HCEC 1CT (cell line): ENCODE data around the gene MMP24.
"Not testable (repeated sequence)": the region's sequence is repeated elsewhere in the genome, so short reads cannot be mapped to it uniquely, and the experiment has no call there.

ENCODE experiments used
- DNase-seq: peaks from one replicate; pipeline ENCODE4 v3.0.0-alpha.2; 2017

MMP24 gene

DNA sequence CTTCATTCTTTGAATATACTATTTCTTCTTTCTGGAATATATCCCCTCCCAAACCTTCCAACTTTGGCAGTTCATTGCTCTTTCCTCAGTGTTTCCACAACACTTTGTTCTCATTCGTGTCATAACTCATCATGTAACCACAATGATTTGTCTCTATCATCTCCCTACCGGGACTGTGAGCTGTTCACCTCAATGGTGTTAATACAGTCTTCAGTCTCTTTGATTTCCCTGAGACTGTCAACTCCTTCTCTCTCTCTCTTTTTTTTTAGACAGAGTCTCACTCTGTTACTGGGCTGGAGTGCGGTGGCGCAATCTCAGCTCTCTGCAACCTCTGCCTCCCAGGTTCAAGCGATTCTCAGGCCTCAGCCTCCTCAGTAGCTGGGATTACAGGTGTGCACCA is 2.5 kb upstream of the MMP24 start:
- no peak for DNase-seq

DNA sequence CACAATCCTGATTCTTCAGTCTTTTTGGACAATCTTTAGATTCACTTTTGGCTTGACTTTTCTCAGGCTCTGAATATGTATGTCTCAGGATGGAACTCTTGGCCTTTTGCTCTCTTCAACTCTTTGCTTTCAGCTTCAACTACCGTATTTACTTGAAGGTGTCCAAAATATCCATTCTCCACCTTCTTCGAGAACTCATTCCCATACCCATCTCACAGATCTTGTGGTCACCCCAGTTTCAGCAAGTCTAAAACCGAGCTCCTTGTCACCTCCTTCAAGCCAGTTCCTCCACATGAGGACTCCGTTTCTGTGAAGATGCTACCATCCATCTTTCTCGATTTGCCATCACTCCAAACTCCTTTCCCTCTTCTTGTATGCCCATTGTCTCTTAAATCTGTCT is 2.0 kb upstream of the MMP24 start:
- no peak for DNase-seq

DNA sequence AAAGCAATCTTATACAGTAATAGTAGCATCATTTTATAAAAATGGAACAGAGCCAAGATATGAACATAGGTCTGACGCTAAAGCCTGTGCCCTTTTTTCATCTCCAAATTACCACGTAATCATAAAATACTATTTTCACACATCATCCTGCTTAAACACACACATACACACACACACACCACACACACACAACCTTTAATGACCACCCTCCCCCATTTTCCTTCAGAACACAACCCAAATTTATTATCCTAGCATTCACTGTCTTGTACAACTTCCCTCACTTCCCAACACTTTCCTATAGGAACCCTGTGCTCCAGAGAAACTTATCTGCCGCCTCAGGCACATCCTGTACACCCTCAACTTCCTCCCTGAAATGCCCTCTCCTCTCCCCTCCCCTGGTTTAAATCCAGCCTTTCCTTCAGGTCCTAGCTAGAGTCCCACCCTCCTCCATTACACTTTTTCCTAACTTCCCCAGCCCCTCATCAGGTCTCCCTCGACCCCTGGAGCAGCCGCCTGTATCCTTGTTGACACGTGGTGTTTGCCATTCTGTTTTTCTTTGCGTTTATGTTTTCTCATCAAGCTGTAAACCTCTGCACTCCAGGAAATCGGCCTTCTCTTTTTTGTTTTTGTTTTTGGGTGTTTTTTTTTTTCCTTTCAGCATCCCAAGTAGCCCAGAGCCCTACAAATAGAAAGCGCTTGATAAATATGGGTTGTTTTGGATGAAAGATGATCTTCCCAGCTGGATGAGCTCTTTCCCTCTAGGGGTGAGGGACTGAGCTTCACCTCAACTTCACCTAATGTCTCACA is 968 bp upstream of the MMP24 start:
- no peak for DNase-seq

DNA sequence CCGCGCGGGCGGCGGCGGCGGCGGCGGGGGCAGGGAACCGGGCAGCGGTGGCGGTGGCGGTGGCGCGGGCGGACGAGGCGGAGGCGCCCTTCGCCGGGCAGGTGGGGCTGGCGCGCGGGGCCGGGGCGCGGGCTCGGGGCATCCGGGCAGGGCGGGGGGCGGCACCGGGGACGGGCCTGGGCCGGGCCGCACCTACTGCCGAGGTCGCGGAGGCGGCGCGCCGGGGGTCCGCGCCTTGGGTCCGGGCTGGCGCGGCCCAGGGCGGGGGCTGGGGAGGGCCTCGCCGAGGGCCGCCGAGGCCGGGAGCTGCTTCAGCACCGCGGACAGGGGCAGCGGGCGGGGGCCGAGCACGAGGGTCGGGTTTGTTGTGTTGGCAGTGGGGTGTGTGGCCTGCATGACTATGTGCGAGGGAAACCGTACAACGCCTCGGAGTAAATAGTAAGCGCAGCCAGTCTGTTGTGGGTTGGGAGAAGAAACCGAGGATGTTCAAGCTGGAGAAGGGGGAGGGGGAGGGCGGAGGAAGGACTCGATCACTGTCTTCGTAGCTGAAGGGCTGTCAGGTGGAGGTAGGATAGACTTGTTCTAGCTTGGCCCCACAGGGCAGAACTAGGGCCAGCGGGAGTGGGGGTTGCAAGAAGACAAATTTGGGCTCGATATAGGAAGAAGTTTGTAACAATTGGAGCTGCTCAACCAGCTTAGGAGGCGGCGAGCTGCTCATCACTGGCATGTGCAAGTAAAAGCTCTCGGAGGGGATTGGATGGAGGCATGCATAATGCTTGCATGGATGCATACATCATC is 593 bp downstream of the MMP24 start:
- peak; percentile 17 for DNase-seq

DNA sequence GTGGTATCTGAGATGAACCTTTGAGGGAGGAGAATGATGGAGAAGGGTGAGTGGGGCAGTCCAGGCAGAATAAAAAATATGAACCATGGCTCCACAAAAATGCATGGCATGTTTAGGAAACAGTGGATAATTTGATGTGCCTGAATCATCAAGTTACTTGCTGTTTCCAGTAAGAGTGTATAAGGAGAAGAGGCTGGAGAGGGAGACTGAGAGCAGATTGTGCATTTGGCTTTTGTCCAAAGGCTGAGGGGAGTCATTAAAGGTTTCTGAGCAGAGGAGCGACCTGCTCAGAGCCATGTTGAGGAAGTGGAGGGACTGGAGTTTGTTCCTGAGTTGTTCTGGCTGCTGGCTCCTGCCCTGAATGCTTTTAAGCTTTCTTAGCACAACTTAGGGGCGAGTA is 6.1 kb downstream of the MMP24 start:
- peak; percentile 37 for DNase-seq

DNA sequence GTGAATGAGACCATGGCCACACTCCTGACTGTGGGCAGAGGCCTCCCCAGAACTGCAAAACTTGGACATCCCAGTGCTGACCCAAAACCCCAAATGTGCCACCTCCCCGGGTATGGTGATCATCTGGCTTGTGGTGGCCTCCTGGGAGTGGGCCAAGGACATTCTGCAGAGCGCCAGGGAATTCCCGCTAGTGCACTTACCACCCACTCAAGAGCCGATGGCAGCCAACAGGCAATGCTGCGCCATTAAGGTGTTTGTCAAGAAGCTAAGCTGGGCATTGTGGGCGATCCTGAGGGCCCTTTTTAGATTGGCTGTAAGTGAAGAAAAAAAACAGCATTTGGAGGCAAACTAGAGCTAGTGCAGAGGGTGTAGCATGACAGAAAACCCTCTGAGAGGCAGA is 9.4 kb downstream of the MMP24 start:
- DNase-seq = no peak

DNA sequence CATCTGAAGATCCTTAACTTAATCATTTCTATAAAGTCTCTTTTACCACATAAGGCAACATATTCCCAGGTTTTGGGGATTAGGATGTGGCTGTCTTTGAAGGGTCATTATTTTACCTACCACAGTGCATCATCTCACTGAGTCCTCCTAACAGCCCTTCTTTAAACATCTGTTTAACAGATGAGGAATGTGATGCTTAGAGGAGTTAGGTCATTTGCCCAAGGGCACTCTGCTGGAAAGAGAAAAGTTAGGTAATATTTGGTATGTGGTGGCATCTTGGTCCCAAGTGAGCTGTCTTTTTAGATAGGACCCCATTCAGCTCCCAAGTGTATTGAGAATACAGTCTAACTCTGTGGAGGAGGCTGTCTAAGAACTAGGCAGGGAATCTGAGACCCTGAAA is 11.0 kb downstream of the MMP24 start:
- peak; percentile 23 for DNase-seq

DNA sequence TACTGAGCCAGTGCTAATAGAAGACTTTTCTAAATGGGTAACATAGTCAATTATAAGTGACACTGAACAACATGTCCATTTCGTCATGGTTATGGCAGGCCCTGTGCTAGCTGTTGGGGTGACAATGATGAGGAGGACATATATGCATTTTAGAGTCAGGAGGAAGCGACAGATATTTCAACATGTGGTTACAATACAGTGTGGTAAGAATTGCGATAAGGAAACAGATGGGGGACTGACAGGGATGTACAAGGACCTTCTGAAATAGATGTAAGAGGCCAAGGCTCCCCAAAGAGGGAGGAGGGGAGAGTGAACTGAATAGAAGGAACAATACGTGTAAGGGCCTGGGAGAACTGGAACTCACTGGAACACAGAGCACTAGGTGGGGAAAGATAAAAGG is 11.7 kb downstream of the MMP24 start:
- no peak for DNase-seq

DNA sequence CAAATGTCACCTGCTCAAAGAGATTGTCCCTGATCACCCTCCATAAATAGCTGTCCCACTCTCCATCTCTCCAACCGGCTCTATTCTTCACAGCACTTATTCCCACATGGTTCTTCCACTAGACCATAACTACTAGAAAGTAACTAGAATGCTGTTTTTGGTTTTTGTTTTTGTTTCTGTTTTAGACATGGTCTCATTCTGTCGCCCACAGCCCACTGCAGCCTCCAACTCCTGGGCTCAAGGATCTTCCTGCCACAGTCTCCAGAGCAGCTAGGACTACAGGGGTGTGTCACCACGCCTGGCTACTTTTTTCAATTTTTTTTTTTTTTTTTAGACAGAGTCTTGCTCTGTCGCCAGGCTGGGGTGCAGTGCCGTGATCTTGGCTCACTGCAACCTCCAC is 12.2 kb downstream of the MMP24 start:
- DNase-seq = no peak

DNA sequence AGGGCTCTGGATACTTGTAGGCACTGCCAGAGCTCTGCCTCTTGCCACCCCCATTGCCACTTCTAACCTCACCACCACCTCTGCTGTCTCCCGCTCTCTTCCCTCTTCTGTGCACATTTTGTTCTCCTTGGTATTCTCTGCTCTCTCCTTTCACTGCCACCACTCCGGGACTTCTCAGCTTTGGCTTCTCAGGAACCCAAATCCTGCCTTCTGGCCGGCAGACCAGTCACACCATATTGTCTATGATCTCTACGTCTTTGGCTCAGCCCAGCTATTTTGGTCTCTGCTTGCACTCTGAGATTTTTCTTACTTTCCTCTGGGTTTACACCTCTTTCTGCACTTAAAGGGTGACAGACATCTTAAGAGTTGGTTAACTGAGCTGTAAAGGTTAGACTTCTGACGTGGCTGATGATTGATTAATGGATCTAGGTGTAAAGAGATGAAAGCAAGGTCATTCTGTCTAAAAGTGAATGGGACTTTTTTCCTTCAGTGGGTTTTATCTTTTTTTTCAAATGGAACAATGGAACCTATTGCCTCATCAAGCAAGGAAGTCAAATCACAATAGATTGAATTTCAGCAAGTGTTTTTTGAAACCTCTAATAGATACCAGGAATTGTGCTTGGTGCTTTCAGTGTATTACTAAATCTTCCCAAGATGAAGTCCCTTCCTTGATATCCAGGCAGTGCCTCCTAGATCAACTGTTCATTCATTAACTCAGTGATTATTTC is 13.8 kb downstream of the MMP24 start:
- DNase-seq = no peak

DNA sequence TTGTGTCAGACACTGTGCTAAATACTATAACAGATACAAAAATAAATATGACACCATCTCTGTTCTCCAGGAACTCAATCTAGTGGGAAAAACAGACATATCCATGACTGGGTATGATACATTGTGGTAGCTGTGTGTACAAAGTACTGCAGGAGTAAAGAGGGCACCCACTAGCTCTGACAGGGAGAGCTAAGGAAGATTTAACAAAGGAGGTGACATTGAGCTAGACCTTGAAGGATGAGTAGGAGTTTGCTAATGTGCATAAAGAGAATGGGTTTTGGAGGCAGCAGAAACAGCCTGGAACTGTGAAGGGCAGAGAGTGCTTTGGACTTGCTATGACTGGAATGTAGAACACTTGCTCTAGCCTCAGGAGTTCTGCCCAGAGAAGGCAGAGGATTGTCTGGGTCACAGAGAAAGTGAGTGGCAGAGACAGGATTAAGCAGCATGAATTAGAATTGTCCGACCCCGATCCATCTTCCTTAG is 14.4 kb downstream of the MMP24 start:
- DNase-seq = no peak

DNA sequence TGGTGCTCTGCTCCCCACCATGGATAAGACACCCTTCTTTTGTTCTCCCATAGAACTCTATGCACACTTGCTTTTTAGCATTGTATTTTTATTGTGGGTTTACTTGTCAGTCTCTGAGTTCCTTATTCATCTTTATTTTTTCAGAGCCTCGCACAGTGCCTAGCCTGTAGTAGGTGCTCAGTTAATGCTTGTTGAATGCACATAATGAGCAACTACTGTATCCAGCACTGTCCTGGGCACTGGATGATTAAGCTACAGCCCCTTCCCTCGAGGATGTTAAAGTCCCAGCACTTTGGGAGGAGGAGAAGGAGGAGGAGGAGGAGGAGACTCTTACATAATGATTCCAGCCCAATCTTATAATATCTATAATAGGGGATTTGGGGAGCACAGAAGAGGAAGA is 16.8 kb downstream of the MMP24 start:
- DNase-seq = no peak

DNA sequence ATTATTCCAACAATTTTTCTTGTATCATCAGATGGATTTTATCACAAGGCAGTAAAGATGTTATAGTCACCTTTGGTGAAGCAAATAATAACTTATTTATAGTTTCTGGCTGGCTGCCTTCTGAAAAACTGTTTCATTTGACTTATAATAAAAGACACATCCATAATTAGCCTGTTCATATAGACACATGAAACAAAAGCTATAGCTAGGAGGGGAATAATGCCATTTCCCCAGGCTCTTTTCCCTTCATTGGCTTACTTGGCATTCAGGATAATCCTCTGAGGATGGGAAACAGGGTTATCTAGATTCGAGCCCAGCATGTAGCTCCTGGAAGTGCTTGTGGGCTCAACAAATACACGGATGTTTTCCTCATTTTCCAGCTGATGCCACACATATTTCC is 17.5 kb downstream of the MMP24 start:
- DNase-seq = no peak

DNA sequence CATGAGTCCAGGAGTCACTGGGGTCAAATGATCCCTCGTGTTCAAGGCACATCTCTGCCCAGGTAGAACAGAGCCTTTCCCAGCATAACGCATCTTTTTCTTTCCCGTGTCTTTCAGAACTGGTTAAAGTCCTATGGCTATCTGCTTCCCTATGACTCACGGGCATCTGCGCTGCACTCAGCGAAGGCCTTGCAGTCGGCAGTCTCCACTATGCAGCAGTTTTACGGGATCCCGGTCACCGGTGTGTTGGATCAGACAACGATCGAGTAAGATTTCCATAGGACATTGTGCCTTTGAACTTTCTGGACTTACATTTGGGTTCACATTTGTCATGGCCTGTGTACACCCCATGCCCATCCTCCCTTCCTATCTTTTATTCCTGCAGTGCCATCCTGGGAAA is 20.2 kb downstream of the MMP24 start:
- no peak for DNase-seq

DNA sequence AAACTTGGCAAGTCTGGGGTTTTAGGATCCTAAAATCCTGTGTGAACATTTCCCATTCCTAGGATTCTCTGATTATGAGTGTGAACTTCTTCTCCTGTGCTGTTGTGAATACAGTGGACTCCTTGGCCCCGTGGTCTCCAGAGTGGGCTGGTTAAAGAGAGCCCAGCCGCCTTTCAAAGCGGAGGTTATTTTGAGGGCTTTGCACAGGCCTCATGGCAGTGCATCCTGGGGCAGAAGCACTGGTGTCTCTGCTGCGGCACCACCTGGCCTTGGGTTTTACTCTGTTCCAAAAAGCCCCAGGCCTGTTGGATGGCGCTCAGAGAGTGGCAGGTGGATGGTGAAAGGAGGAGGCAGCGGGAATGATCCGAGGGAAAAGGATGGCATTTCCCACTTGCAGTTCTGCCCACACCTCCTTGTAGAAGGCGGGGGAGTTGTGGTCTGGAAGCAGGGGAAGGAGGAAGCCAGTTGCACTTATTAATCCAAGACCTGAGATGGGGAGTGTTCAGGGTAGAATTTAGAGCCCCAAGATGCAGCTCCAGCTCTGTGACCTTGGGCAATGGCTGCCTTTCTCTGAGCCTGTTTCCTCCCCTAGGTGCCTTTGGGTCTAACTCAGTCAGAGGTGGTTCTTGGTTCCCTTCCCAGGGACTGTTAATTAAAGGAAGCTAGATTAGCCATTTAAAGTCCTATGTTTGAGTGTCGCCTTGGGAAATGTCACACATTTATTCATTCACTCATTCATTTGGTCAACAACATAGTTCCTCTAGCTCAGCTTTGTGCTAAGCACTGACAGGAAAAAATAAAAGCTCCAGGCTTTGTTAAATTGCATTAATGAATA is 22.4 kb downstream of the MMP24 start:
- DNase-seq = no peak

DNA sequence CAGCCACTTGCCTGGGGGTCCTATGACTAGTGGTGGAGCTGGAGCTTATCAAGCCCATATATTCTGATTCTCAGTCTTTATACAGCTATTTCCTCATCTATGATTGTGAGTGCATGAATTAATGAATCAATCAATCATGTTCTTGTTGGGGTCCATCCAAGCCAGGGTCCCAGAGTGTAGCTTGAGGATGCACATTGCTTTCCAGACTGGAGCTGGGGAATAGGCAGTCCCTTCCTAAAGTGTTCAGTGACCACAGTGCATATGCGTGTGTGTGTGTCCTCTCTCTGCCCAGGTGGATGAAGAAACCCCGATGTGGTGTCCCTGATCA is 25.1 kb downstream of the MMP24 start:
- no peak for DNase-seq

DNA sequence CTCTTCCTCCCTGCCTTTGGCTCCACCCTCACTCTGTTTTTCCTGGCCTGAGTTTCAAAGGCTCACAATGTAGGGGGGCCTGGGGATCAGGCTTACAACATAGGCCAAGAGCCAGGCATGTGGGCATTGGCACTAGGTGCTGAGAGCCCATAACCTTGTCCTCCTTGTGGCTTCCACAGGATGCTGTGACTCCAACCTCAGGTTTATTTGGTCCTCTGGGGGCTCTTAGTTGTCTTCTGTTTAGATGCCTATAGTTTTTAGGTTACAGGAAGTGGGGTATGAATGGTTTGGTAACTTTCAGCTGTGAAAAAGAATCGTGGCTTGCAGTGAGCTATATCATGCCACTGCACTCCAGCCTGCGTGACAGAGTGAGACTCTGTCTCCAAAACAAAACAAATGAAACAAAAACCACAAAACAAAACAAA is 25.6 kb downstream of the MMP24 start:
- no peak for DNase-seq

DNA sequence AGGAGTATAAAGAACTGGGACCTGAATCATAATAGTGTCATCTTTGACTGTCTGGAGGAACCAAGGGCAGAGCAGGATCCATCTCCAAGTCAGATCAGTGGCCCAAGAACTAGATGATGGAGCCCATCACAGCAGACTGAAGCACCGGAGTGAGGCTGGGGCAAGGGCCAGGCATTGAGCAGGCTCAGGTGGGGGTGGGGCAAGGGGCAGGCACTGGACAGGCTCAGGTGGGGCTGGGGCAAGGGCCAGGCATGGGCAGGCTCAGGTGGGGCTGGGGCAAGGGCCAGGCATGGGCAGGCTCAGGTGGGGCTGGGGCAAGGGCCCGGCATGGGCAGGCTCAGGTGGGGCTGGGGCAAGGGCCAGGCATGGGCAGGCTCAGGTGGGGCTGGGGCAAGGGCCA is 26.1 kb downstream of the MMP24 start:
- not testable (repeated sequence) for DNase-seq

DNA sequence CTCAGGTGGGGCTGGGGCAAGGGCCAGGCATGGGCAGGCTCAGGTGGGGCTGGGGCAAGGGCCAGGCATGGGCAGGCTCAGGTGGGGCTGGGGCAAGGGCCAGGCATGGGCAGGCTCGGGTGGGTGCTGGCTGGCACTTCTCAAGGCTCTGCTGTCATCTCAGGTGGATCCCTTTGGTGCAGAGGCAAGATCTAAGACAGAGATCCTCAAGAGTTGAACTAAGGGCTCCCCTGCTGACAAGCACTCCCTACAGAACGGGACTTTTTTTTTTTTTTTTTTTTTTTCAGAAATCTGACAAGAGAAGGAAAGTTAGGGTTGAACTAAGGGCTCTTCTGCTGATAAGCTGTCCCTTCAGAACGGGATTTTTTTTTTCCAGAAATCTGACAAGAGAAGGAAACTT is 26.5 kb downstream of the MMP24 start:
- no peak for DNase-seq

DNA sequence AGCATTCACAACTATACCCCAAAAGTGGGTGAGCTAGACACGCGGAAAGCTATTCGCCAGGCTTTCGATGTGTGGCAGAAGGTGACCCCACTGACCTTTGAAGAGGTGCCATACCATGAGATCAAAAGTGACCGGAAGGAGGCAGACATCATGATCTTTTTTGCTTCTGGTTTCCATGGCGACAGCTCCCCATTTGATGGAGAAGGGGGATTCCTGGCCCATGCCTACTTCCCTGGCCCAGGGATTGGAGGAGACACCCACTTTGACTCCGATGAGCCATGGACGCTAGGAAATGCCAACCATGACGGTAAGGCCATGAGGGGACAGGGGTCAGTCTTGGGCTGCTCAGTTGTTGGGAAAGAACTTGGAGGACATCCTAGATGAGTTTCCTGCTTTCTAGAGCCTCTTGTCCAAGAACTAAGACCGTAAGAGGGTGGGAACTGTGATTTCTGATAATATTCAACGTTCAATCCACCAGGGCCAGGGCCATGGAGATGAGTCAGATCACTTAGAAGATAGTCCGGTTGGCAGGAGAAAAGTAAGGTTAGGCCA is 28.0 kb downstream of the MMP24 start:
- DNase-seq = no peak

DNA sequence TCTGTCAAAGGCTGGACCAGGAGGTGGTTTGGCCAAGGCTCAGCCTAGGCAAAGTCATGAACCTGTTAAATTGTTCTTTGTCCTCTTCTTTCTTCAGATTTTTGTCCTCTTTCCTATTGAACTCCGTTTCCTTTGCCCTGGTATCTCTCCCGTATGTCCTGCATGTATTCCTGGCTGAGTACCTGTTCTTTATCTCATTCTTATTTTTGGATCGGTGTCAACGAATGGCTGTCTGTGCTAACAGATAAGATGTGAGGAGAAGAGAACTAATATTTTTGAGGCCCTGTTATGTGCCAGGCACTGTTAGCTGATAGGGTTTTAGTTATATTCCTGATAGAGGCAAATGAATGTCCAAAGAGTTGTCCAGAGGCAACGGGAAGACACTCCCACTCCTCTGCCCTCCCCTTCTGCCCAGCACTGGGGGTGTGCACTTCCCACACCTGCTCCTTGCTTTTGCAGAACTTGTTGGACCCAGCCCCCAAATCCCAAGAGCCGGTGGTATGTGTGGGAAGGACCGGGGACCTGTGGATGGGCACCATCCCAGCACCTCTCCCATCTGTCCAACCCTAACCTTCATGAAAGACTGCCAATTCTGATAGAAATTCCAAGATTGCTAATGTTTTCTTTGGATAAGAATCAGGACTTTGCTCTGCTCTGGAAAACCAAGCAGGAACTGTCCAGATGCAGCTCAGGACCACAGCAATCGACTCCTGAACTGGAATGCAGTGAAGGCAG is 30.9 kb downstream of the MMP24 start:
- no peak for DNase-seq

DNA sequence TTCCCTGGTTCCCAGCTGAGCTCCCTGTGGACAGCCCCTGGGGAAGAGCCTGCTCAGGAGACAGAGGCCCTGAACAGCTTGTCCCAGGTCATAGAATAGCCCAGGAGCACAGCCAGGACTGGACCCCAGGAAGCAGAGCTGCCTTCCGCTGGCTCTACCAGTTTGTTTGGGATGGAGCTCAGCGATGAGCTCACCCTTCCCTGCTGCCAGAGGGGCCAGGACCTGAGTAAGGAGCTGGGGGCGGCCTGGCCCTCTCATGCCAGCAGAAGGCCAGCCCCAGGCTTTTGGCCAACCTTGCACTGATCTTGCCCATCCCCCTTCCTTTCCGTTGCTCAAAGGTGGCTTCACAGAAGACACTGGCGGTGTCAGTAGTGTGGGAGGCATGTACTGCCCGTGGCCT is 33.9 kb downstream of the MMP24 start:
- no peak for DNase-seq
